ENCODE measurements around the gene TACR3. TPM values are rescaled to one million over a fixed set of nuclear protein-coding genes. Genes with fewer than 3 reads are reported as not detected.
"Not testable (repeated sequence)": the region's sequence is repeated elsewhere in the genome, so short reads cannot be mapped to it uniquely, and the experiment has no call there.

Gene TACR3
- total RNA-seq, 2 experiments from 2014 or later: not detected

GRCh38 chr4:103756741-103757140 lies 37.0 kb upstream of the TACR3 start:
- intact Hi-C loops (cut with micrococcal nuclease; ENCODE audit: unreplicated experiment): no loop called here
- H3K36me3 ChIP-seq (ENCODE audit: insufficient read depth, low read length): no peaks in the 10 kb centered on the region
- no peak overlapping the region for H3K27ac ChIP-seq (ENCODE audit: low read depth, low read length, poor library complexity, severe bottlenecking)
- no peak overlapping the region for H3K4me3 ChIP-seq (ENCODE audit: low read depth, low read length, poor library complexity, severe bottlenecking)
- DNase-seq (ENCODE audit: low spot score): no peak
- no peaks in the 10 kb centered on the region for H3K9me2 ChIP-seq (ENCODE audit: insufficient read depth, low read length)
- ChIA-PET CTCF (ENCODE audit: unreplicated experiment) (no interaction called here), POLR2A (interaction anchor here (0.7 kb wide), 2 partner anchors 442 to 1807 kb away, joined by 3 to 4 read pairs; no protein-coding TSS in a partner anchor)
- no TSS peak for BruUV-seq (replicated peaks)
- no peaks in the 10 kb centered on the region for H3K9me3 ChIP-seq (ENCODE audit: low read length)
- H2AFZ ChIP-seq (ENCODE audit: low read length): no peak overlapping the region
- no peaks in the 10 kb centered on the region for H3K4me1 ChIP-seq (ENCODE audit: insufficient read depth, low read length, poor library complexity, severe bottlenecking)
- TF ChIP-seq, protein P1, sequence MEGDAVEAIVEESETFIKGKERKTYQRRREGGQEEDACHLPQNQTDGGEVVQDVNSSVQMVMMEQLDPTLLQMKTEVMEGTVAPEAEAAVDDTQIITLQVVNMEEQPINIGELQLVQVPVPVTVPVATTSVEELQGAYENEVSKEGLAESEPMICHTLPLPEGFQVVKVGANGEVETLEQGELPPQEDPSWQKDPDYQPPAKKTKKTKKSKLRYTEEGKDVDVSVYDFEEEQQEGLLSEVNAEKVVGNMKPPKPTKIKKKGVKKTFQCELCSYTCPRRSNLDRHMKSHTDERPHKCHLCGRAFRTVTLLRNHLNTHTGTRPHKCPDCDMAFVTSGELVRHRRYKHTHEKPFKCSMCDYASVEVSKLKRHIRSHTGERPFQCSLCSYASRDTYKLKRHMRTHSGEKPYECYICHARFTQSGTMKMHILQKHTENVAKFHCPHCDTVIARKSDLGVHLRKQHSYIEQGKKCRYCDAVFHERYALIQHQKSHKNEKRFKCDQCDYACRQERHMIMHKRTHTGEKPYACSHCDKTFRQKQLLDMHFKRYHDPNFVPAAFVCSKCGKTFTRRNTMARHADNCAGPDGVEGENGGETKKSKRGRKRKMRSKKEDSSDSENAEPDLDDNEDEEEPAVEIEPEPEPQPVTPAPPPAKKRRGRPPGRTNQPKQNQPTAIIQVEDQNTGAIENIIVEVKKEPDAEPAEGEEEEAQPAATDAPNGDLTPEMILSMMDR (conservative IDR thresholded peaks at IDR 0.05; ENCODE audit: low read length): no peak
- H3K4me2 ChIP-seq (ENCODE audit: low read length): no peak overlapping the region
- no peaks in the 10 kb centered on the region for H3K79me2 ChIP-seq (ENCODE audit: insufficient read depth, low read depth, low read length)
- no peaks in the 10 kb centered on the region for H4K20me1 ChIP-seq (ENCODE audit: insufficient read depth, low read length)

GRCh38 chr4:103754844-103755243 lies 35.1 kb upstream of the TACR3 start:
- no peak overlapping the region for H3K27ac ChIP-seq (ENCODE audit: low read depth, low read length, poor library complexity, severe bottlenecking)
- intact Hi-C loops (cut with micrococcal nuclease; ENCODE audit: unreplicated experiment): no loop called here
- BruUV-seq (replicated peaks): no TSS peak
- TF ChIP-seq, protein P1 (conservative IDR thresholded peaks at IDR 0.05; ENCODE audit: low read length): no peak
- TF ChIP-seq EZH2phosphoT487 (IDR thresholded peaks at IDR 0.05; ENCODE audit: borderline replicate concordance, low read depth, low read length): no peak
- no peaks in the 10 kb centered on the region for H3K9me3 ChIP-seq (ENCODE audit: low read length)
- no peak overlapping the region for H2AFZ ChIP-seq (ENCODE audit: low read length)
- CTCF ChIA-PET (ENCODE audit: unreplicated experiment): no interaction called here
- no peak overlapping the region for H3K4me2 ChIP-seq (ENCODE audit: low read length)
- no peaks in the 10 kb centered on the region for H3K79me2 ChIP-seq (ENCODE audit: insufficient read depth, low read depth, low read length)
- POLR2A ChIA-PET: no interaction called here
- no peak for DNase-seq (ENCODE audit: low spot score)
- H4K20me1 ChIP-seq (ENCODE audit: insufficient read depth, low read length): no peaks in the 10 kb centered on the region
- H3K36me3 ChIP-seq (ENCODE audit: insufficient read depth, low read length): no peaks in the 10 kb centered on the region
- H3K9me2 ChIP-seq (ENCODE audit: insufficient read depth, low read length): no peaks in the 10 kb centered on the region
- no peak overlapping the region for H3K4me3 ChIP-seq (ENCODE audit: low read depth, low read length, poor library complexity, severe bottlenecking)
- H3K4me1 ChIP-seq (ENCODE audit: insufficient read depth, low read length, poor library complexity, severe bottlenecking): no peaks in the 10 kb centered on the region

- TF ChIP-seq, protein P1 (conservative IDR thresholded peaks at IDR 0.05; ENCODE audit: low read length): no peak
- Histone ChIP-seq H2AFZ (ENCODE audit: low read length) (no peak overlapping the region), H3K4me1 (ENCODE audit: insufficient read depth, low read length, poor library complexity, severe bottlenecking) (no peaks in the 10 kb centered on the region), H3K36me3 (ENCODE audit: insufficient read depth, low read length) (no peaks in the 10 kb centered on the region), H3K27ac (ENCODE audit: low read depth, low read length, poor library complexity, severe bottlenecking) (no peak overlapping the region), H4K20me1 (ENCODE audit: insufficient read depth, low read length) (no peaks in the 10 kb centered on the region), H3K9me2 (ENCODE audit: insufficient read depth, low read length) (no peaks in the 10 kb centered on the region), H3K4me2 (ENCODE audit: low read length) (no peak overlapping the region), H3K4me3 (ENCODE audit: low read depth, low read length, poor library complexity, severe bottlenecking) (no peak overlapping the region), H3K9me3 (ENCODE audit: low read length) (no peaks in the 10 kb centered on the region), H3K79me2 (ENCODE audit: insufficient read depth, low read depth, low read length) (no peaks in the 10 kb centered on the region)
- intact Hi-C loops (cut with micrococcal nuclease; ENCODE audit: unreplicated experiment): no loop called here
- ChIA-PET CTCF (ENCODE audit: unreplicated experiment) (no interaction called here), POLR2A (no interaction called here)
- DNase-seq (ENCODE audit: low spot score): no peak
- BruUV-seq (replicated peaks): no TSS peak
These were observed 34.3 kb upstream of the TACR3 start for GRCh38 chr4:103753868-103754653.

GRCh38 chr4:103723150-103723549 lies 3.4 kb upstream of the TACR3 start:
- H2AFZ ChIP-seq (ENCODE audit: low read length); CTCF ChIA-PET (ENCODE audit: unreplicated experiment); H3K36me3 ChIP-seq (ENCODE audit: insufficient read depth, low read length); BruUV-seq (replicated peaks); H3K27ac ChIP-seq (ENCODE audit: low read depth, low read length, poor library complexity, severe bottlenecking); intact Hi-C loops (cut with micrococcal nuclease; ENCODE audit: unreplicated experiment); POLR2A ChIA-PET; H3K4me2 ChIP-seq (ENCODE audit: low read length); H3K4me3 ChIP-seq (ENCODE audit: low read depth, low read length, poor library complexity, severe bottlenecking); H3K4me1 ChIP-seq (ENCODE audit: insufficient read depth, low read length, poor library complexity, severe bottlenecking); H3K9me3 ChIP-seq (ENCODE audit: low read length); DNase-seq (ENCODE audit: low spot score); H4K20me1 ChIP-seq (ENCODE audit: insufficient read depth, low read length); H3K9me2 ChIP-seq (ENCODE audit: insufficient read depth, low read length); H3K79me2 ChIP-seq (ENCODE audit: insufficient read depth, low read depth, low read length): not testable (repeated sequence)
